Stimulated activated CD8-positive, alpha-beta memory T cell treated with anti-CD3 and anti-CD28 coated beads, Interleukin-15, amount 100 ng/mL, for 24 hours (primary cell): ENCODE results near the gene DPP10.
"Not testable (repeated sequence)": the region's sequence is repeated elsewhere in the genome, so short reads cannot be mapped to it uniquely, and the experiment has no call there.

ENCODE experiments used
- DNase-seq: peaks from one replicate; pipeline ENCODE4 v3.0.0-alpha.2; 2020; ENCODE audit warnings: low read depth

Gene DPP10

DNA sequence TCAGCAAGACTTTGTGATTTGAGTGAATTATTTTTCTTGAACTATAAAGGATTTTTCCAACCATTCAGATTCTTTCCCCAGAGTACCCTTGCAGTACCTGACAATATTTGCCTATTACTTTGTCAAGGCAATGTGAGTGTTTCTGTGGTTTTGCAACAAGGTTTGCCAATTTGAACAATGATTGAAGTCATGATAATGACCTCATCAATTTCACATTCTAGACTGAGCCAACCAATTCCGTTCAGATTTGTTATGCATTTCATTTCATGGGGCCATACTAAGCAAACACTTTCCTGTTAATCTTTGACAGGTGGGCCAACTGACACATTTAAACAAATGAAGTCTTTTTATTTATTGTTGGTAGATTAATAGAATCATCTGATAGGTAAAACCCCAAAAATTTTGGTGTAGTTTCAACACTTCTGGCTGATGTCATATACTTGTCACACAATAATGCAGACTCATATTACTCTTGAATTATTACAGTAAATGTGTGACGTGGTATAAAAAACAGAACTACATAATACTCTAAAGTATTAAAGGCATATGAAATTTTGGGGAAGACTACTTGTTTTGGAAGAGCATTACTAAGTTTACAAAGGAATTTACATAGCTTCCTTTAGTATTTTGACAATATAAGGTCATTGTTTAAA is 526.4 kb downstream of the DPP10 start:
- no peak for DNase-seq

DNA sequence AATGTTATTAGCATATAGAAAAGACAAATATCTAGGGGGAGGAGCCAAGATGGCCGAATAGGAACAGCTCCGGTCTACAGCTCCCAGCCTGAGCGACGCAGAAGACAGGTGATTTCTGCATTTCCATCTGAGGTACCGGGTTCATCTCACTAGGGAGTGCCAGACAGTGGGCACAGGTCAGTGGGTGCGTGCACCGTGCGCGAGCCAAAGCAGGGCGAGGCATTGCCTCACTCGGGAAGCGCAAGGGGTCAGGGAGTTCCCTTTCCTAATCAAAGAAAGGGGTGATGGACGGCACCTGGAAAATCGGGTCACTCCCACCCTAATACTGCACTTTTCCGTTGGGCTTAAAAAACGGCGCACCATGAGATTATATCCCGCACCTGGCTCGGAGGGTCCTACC is 561.9 kb downstream of the DPP10 start:
- not testable (repeated sequence) for DNase-seq

DNA sequence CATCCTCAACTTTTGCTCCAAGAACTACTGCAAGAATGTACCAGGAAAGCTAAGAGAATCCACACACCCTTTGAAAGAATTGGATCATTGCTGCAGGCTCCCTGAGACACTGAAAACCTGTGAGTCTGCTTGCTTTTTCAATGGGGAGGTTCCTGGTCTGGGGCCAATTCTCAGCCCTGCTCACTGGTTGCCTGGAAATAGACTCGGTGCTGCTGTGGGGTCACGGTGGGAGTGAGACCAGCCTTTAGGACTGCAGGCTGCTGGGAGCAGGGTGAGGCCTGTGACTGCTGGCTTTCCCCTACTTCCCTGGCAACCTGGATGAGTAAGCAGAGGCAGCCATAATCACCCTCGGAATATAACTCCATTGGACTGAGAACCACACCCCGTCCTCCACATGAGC is 569.3 kb downstream of the DPP10 start:
- no peak for DNase-seq

DNA sequence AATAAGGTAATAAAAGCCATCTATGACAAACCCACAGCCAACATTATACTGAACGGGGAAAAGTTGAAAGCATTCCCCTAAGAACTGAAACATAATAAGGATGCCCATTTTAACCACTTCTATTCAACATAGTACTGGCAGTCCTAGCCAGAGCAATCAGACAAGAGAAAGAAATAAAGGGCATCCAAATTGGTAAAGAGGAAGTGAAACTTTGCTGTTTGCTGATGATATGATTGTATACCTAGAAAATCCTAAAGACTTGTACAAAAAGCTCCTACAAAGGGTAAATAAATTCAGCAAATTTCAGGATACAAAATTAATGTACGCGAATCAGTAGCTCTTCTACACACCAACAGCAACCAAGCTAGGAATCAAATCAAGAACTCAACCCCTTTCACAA is 579.6 kb downstream of the DPP10 start:
- DNase-seq, result not testable (repeated sequence)

DNA sequence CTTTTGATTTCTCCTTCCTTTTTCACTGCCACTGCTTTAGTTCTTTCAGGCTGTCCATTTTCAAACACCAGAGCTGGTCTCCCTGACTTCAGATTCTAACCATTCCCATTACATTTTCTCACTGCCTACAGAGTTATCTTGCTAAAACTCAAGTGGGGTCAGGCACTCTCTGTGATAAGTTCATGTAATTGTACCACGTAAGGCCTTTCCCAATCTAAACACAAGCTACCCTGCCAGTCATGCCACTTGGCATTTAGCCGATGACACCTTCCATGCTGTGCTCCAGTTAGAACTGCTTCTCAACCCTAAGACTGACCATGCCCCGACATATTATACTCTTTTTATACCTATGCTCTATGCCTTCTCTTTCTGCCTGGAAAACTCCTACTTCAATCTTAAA is 592.4 kb downstream of the DPP10 start:
- DNase-seq, result no peak

DNA sequence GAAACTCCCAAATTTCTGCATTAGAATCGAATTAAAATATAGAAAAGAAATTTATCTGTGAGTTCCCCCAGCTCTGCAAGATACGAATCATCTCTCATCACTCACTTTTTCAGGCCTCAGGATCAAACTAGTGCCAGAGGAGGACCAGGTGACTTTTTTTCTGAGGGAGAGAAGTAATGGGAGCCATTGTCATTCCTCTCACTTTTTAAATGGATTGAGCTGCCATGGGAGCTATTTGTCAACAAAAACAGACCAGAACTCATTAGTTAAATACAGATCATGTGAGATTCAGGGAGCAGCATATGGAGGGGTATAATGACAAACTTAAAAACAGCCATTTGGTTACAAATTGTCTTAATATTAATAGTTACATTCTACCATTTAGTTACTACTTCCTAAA is 594.4 kb downstream of the DPP10 start:
- no peak for DNase-seq

DNA sequence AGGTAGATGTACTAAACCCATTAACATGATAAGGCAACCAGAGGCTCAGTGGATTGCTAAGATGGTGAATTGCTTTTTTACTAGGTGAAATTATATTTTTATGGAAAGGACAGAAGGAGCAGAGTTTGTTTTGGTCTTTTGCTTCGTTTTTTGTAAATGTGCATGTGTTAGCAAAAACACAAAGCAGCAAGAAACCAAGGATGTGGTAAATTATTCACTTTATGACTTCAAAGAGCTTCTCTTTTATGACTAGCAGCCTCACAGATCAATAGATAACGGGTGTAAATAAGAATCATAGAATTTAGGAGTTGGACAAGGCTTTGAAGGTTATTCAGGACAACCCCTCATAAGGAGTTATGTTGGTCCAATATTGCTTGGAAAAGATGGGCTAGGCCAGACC is 615.0 kb downstream of the DPP10 start:
- no peak for DNase-seq

DNA sequence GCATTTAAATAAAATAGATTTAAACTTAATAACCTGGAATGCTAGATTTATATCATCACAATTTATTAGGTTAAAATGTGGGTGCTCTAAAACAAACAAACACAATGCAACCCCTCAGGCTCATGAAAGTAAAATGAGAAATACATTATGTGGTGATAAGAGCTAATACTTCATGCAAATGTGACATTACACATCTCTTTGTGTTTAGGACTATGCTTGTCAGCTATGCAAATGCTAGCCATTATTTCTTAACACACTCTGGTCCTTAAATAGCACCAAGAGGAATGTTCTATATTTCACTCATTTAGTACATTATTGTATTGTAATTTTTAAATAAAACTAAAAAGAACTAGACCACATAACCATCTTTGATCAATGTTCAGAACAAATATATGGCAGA is 627.6 kb downstream of the DPP10 start:
- DNase-seq, result no peak

DNA sequence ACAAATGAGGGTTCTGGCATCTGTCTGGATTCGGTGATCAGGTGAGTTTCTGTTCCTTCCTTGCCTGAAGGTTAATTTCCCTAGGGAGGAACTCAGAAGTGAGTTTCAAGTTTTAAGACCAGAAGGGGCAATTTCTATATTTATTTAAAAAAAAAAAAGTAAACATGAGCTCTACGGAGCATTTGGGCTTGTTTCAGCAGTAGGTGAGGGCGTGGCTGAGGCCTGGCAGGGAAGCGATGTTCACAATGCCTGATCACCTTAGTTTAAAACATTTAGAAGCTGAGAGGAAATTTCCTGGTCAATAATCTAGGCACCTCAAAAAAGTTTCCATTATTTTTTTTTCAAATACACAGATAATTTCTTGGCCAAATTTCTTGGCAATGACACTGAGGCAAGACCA is 629.1 kb downstream of the DPP10 start:
- DNase-seq, result no peak

DNA sequence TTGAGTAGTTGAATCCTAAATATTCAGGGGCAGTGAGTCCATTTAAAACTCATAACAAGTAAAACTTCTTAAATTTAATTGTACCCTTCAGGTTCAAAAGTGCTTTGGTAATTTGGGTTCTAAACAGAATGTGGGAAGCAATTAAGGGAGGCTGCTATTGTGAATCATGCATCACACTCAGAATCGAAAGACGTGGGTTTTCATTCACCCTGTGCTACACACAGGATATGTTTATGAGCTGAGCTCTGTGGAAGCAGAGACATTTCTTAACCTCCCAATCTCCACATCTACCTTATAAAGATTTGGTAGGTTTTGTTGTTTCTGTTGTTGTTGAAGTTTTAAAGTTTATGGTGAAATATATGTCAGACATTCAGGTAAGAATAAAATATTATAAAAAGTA is 633.4 kb downstream of the DPP10 start:
- no peak for DNase-seq

DNA sequence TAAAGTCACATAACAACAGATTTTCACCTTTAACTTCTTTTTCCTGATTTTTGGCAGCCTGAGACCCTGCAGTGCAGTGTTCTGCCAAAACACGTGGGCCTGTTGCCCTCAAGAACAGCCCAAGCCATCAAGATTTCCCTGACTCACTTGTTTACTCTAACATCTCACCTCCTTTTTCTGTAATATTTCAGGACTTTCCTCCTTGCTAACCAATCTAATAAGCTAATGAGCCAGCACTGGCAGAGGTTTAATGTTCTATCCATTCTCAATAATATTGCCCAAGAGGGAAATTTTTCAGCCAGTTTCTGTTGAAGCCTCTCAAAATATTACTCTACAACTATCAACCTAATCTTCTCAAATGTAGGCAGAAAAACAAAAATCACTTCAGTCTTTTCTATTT is 635.2 kb downstream of the DPP10 start:
- no peak for DNase-seq

DNA sequence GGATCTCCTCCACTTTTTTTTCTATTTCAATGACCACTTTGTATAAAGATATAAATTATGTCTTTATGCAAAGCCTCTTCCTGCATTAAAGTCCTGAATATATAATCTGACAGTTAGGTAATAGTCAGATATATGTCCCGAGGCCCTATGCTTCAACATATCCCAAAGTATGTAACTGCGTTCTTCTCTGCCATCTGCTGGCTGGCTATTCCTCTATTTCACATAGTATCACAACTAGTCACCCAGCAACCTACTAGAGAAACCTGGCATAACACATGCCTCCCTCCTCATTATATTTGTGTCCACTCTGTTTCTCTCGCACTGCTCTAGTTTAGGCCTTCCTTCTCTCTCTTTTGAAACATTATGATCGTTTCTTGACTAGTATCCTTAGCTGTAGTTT is 640.8 kb downstream of the DPP10 start:
- no peak for DNase-seq

DNA sequence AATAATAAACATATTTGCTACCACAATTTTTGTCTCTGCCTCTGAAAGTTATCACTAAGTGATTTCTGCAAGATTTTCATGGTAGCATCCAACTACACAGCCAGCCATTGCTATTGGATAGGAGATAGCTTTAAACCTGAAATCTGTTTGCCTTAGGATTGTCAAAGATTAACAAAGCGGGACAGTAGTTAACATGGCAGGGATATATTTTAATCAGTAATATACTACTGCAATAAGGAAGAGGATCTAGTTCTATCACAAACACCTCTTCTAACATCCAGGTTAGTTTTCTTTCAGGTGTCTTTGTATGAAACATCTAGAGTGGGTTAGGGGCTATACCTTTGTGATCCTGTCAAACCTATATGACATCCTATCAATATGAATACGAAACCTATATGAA is 641.3 kb downstream of the DPP10 start:
- no peak for DNase-seq

DNA sequence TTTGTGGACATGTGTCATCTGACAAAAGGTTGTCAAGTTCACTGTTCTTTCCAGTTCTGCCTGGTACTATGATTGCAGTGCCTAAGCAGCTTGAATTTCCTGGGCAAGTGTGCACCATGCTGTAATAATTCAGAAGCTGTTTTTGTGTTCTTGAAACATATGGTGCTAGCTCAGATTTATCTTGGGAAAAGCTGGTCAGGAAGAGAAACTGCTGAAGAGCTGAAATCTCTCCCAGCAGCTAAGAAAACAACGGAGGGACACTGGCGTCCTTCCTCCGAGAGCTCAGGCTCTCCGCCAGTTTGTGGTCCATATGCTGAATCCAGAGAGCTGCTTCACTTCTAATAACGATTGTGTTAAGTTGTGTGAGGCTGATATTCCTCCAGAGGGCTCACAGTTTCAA is 642.0 kb downstream of the DPP10 start:
- no peak for DNase-seq

DNA sequence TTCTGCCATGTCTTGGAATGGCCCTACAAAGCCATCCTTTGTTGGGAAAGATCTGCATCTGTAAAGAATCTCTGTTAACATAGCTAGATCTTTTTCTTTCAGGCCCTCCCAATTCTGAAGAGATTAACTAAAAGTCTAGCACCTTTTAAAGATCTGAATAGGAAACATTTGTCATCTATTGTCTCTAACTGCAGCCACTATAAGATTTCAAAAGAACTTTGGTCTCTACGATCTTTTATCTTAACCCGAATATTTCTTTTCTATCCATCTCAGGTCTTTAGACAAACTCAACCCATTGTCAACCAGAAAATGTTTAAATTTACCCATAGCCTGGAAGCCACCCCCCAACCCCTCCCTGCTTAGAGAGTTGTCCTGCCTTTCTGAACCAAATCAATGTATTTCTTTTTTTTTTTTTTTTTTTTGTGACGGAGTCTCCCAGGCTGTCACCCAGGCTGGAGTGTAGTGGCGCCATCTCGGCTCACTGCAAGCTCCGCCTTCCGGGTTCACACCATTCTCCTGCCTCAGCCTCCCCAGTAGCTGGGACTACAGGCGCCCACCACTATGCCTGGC is 643.7 kb downstream of the DPP10 start:
- not testable (repeated sequence) for DNase-seq

DNA sequence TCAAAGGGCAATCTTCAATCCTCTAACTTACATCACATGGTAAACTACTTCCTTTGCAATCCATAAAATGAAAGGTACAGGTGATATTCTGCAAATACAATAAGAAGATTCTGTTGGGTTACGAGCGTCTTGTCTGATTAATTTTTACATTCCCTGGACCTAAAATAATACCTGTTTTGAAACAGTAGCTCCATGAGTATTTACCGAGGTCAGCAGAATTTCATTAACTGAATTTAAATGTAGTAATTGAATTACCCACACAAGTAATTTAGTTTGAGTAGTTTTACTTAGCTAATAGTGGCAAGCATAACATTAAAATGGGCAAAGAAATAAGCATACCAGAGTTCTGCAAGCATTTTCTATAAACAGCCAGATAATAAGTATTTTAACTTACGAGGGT is 652.0 kb downstream of the DPP10 start:
- DNase-seq, result no peak

DNA sequence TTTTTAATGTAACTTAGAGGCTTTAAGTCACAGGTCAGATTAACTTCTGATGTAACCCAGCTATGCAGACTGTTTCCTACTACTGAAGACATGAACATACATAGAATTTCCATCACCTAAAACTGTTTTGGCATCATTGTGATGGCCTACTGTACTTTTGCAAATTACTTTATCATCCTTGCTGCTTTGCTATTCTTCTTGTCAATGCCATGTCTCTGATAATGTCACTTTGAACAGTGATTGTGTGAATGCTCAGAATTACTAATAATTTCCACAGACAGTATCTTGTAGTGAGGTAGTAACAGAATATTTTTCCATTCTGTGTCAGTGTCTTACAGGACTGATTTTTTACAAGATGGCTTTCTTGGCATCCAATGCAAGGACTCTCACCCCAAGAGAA is 663.5 kb downstream of the DPP10 start:
- DNase-seq, result no peak

DNA sequence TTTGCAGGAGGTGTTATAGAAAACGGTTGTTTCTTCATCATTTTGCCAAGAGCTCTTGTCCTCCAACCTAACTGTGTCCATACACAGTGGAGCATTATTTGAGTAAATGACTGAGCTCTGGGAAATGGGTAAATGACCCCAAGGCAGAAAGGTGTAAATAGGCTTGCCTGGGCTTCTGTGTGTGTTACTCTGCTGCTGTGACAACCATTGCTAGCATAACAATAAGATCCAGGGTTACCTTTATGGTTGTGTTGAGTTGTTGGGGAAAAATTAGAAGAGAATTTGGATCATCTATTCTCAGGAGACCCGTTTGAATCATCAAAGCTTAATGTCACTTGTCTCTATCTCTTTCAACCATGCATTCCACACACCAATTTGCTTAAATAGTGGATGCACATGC is 672.7 kb downstream of the DPP10 start:
- no peak for DNase-seq

DNA sequence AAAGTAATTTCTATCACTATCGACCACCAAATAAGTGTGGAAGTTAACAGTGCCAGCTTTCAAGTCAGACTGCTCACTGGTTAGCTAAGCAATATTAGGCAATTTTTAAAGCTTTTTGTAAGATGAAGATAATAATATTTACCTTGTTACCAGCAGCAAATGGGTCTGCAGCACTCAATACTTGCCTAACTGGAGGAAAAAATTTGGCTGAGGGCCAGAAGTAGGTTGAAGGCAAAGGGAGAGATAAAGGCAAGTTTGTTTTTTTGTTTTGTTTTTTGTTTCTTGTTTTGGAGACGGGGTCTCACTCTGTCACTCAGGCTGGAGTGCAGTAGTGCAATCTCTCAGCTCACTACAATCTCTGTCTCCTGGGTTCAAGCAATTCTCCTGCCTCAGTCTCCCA is 675.9 kb downstream of the DPP10 start:
- no peak for DNase-seq

DNA sequence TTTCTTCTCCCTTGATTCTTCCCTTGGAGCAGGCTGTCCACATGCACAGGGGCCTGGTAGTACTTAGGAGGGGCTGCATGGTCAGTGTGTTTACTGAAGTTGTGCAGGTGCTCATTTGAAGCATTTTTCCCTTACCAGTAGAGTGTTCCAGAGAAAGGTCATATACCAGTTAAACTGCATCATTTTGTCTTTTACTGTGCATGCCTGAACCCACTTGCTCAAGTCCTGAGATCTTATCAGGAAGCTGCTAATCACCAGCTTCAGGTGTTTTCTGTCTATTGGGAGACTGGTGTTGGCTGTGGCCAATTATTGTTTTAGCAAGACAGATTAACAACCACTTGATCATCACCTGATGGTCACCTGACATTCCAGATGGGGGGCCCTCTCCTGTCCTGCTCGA is 676.6 kb downstream of the DPP10 start:
- no peak for DNase-seq

DNA sequence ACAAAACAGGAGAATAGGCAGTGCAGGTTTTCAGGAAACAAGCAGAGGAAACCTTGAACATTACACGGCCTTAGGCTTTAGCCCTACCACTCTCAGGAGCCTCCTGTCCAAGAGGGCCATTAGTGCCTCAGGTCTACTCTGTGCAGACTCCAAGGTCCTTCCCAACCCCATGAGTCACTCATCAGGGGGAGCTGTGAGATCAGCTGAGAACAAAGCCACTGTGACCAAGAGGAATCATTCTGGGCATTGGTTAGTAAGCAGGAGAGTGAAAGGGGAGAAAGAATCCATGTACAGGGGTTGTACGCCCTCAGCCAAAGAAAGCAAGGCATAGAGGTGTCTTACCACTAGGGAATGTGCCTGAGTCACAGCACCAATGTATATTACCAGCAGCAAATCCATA is 680.3 kb downstream of the DPP10 start:
- no peak for DNase-seq

DNA sequence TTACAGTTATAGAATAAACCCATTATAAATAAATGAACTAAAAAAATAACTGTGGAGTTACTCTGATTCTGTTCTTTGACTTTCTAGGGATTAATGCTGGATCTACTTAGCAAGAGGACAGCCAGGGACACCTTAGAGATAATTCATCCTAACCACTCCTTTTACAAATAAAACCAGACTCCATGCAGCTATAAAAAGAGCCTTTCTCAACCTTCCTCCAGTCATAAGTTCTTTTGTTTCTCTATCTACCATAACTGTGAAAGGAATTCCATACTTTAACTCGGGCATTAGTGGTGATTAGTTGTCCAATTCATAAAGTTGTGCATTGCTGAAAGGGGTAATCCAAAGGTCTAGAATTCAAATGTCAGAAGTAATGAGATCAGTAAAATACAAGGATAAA is 682.4 kb downstream of the DPP10 start:
- DNase-seq, result no peak

DNA sequence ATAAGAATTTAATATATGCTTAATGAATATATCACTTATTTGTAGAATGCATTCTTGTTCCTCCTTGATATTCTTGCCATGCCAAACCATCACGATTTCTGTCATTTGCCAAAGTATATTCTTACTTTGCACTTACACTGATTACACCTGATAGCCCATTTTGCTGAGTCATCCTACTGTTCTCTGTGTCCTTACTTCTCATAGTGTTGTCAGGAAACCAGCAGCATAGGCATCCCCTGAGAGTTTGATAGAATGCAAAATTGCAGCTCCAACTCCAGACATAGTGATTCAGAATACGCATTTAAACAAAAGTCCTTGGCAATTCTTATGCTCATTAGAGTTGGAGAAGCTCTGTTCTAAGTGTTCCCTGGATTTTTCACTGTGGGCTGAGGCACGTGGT is 687.1 kb downstream of the DPP10 start:
- no peak for DNase-seq

DNA sequence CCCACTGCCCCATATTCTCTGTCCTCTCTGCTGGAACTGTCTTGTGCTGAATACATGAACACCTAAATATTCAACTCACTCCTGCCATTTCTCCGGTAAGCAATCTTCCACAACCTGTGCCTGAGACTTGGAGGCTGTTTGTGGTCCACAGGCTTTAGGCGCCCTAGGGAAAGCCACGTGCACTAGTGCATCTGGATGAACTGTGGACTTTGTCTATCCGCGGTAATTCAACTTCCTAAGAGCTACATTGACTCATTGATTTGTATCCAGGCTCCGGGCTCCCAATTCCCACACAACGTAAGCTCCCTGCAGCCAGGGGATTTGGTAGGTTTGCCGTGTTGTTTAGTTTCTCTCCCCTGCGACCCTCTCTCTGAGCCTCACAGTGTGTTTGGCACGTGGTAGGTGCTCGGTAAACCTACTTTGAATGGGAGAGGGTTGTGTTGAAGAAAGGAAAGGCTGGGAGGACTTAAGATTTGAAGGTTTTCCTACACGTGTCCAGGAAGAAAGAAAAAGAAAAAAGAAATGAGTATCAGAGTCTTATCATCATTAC is 718.2 kb downstream of the DPP10 start:
- no peak for DNase-seq
